GM12865 (cell line): ENCODE data around the gene SLC44A3.
"Not testable (repeated sequence)": the region's sequence is repeated elsewhere in the genome, so short reads cannot be mapped to it uniquely, and the experiment has no call there.

Experiments used
- DNase-seq: peaks from one replicate; pipeline ENCODE4 v3.0.0; 2010; ENCODE audit warnings: low read depth
- H3K4me3 ChIP-seq: 2 replicates; pipeline ENCODE4 v1.5.1; 2011; ENCODE audit warnings: mild to moderate bottlenecking, low read depth, low read length, control low read depth
- CTCF ChIP-seq: IDR thresholded peaks from 2 replicates; pipeline ENCODE4 v1.5.1; 2011; ENCODE audit warnings: low read length, control low read depth, low read depth, inconsistent platforms; ENCODE audit not compliant: insufficient read depth; ENCODE audit errors: missing control alignments

The SLC44A3 gene

GRCh38 chr1:94828251-94828650 is 8.1 kb downstream of the SLC44A3 start:
- DNase-seq, result no peak
- TF ChIP-seq CTCF, result no peak
- no peak overlapping the region for H3K4me3 ChIP-seq

GRCh38 chr1:94831641-94832040 is 11.5 kb downstream of the SLC44A3 start:
- DNase-seq, result no peak
- TF ChIP-seq CTCF, result no peak
- H3K4me3 ChIP-seq, result no peak overlapping the region

GRCh38 chr1:94832446-94832845 is 12.3 kb downstream of the SLC44A3 start:
- no peak overlapping the region for H3K4me3 ChIP-seq
- no peak for DNase-seq
- no peak for TF ChIP-seq CTCF

- no peak for DNase-seq
- TF ChIP-seq CTCF, result no peak
Measured at GRCh38 chr1:94832931-94833585, 12.9 kb downstream of the SLC44A3 start.

GRCh38 chr1:94836891-94837290 is 16.7 kb downstream of the SLC44A3 start:
- H3K4me3 ChIP-seq, result no peak overlapping the region
- no peak for TF ChIP-seq CTCF
- DNase-seq, result no peak

More at GRCh38 chr1:94832931-94833585, 12.9 kb downstream of the SLC44A3 start:
- no peak overlapping the region for H3K4me3 ChIP-seq

GRCh38 chr1:94840381-94840780 is 20.2 kb downstream of the SLC44A3 start:
- not testable (repeated sequence) for DNase-seq, H3K4me3 ChIP-seq

- no peak for DNase-seq
- no peak for TF ChIP-seq CTCF
- no peak overlapping the region for H3K4me3 ChIP-seq
Measured at GRCh38 chr1:94840808-94841207, 20.7 kb downstream of the SLC44A3 start.

GRCh38 chr1:94843430-94843829 is 23.3 kb downstream of the SLC44A3 start:
- no peak overlapping the region for H3K4me3 ChIP-seq
- TF ChIP-seq CTCF, result no peak
- DNase-seq, result no peak
